Iris pigment epithelial cell (primary cell): ENCODE data around the gene PELI2.
A peak's percentile ranks its signal among the peaks of the same experiment; 100 is the strongest.

Source experiments
- DNase-seq: peaks from one replicate; pipeline ENCODE4 v3.0.0-alpha.2; 2011; ENCODE audit warnings: low read depth

The PELI2 gene

GRCh38 chr14:56205881-56206280, 87.7 kb downstream of the PELI2 start:
- DNase-seq = no peak

- DNase-seq = no peak
Observed at GRCh38 chr14:56206596-56206995, 88.4 kb downstream of the PELI2 start.

DNA sequence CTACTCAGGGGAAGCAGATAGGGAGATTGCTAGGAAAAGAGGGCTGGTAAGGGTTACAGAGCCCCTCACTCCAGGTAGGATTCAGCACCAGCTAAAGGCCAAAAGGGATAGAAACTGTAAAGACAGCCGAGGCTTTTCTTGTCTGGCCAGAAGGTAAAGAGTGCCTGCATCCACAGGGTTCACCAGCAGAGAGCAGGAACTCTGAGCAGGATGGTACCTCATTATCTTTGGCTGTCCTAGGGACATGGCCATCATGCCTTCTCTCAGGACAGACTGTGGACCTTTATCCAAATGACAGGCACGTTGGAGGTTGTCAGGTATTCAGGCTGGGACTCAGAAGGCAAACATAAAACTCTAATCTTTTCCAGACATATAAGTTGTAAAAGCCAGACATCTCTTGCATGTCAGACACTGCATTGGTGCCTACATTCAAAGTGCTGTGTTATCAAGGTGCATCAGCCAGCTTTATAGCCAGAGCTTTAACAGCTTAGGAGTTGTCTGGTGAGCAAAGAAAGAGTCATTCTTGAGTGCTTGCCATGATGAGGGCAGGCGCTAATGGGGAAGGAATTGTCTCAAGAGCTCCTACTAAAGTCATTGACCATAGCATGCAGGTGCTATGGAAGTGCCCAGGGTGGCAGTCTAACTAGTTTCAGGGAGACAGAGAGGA, 89.5 kb downstream of the PELI2 start:
- no peak for DNase-seq

- no peak for DNase-seq
Observed at GRCh38 chr14:56208520-56208919, 90.3 kb downstream of the PELI2 start.

DNA sequence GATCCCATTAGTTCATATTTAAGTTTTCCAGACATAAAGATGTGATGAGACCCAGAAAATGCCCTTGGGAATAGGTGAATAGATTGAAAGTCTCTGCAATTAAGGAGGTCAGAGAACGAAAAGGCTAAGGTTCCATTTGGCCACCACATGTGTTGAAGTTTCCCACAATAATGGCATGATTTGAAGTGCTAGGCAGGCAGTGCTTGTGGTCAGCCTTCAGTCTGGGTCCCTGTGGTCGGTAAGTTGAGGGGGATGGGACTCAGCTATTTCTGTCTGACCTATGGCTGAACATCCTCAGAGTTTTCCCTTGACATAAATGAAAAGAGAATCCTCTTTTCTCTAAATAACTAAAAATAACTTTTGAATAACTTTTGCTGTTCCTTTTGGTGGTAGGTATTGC, 92.4 kb downstream of the PELI2 start:
- DNase-seq = no peak

DNA sequence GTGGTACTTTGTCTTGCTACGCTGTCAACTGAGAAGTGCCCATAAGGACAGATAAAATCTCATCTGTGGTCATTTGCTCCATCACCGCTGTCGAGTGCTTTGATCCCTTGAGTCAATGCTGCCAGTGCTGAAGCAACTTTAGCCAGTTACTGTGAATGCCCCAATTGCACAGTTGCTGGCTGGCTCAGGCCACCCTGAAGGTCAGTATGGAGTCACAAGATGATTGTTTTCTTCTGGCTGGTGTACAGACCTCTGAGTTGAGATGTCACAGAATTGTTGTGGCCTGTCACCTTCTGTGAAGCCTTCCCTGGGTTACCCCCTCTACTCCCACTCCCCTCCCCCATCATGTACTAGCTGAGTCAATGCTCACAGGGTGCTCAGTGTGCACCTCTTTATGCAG, 92.9 kb downstream of the PELI2 start:
- no peak for DNase-seq

DNA sequence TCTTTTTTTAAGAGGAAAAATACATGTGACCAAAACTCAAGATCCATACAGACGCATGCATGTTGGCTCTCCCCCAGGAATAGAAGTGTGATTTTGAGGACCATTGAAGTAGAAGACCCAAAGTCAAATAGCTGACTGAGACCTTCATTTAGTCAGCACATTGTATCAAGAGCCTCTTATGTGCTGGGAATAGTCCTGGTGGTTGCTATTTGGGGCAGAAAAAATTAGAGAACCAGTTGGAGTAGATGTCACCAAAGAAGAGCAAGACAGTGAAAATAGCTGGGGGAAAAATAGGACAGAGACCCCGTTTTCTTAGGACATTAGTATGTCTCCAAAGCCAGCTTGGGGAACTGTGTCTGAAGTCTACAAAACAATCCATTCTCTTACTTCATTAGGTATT, 93.6 kb downstream of the PELI2 start:
- no peak for DNase-seq

GRCh38 chr14:56212521-56212920, 94.3 kb downstream of the PELI2 start:
- DNase-seq = no peak

- no peak for DNase-seq
Observed at GRCh38 chr14:56213306-56213705, 95.1 kb downstream of the PELI2 start.

DNA sequence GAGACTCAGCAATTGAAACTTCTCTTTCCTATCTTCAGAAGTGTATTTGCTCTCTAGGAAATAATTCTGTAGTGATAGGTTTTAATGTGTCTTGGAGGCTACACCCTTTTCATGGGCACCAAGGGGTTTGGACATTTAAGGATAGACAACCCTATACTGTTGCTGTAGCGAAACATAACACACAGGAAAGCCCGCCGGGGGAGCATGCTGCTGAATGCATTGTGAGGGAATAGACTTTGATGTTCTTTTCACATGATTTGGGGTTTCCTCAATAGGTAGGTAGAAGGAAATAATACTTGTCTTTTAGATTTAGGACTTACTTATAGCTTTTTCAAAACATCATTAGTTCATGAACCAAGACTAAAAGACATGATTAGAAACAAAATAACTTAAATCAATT, 97.0 kb downstream of the PELI2 start:
- DNase-seq = no peak

GRCh38 chr14:56216626-56217379, 98.6 kb downstream of the PELI2 start:
- peak; percentile 47 for DNase-seq

DNA sequence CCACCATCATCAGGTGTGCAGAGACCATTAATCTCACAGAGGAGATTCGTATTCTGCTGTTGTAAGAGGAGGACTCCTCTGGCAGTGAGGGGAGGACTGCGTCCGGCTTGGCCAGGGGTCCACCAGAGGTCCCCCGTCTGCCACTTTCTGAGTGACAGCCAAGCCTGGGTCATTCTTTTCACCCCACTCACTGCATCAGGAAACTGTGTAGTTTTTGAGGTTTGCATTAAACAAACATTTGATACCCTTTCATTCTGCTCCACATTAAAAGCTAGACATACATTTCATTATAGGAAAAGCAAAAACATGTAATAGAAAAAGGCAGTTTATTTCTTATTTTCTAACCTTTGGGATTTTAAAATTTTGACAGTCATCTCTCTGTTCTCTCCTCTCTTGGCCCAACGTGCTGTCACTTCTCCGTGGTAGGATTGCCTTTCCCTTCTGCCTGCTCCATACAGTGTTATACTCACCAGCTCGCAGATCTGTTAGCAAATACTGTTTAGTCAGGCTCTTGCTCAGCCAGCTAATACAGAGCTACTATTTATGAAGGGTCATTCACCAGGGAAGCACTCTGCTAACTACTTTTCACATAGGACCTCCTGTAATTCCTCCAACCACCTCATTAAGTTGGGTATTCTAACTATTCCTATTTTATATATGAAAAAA, 99.3 kb downstream of the PELI2 start:
- no peak for DNase-seq

GRCh38 chr14:56219666-56220413, 101.6 kb downstream of the PELI2 start:
- no peak for DNase-seq

DNA sequence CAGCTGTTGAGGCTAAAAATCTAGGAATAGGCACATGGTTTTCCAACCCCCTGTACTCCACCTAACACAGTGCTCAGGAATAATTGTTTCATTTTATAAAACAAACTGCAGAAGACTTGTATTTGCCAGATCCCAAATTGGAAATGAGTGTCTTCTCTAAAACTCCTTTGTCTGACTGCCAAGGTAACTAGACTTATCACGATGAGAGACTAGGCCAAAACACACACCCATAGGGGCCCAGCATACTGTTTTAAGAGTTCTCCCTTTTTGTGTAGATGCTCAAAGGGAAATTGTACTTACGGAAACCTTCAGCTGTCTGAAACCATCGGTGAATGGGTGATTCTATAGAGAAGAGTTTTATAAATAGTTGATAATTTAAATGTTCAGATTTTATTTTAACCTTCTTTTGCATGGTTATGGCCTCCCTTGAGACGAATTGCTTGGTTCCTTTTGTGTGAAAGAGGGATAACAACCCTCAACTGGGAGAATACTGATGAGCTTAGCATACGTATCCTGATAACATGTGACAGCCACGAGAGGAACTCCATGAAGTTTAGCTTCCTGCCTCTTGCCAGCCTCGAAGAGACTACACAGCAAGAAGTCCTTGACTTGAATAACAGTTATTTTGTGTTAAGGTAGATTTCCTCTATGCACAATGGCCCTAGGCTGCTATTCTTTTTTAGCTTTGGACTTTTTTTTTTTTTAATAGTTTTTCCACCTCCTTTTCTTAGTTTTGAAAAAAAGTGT, 103.3 kb downstream of the PELI2 start:
- DNase-seq = no peak

DNA sequence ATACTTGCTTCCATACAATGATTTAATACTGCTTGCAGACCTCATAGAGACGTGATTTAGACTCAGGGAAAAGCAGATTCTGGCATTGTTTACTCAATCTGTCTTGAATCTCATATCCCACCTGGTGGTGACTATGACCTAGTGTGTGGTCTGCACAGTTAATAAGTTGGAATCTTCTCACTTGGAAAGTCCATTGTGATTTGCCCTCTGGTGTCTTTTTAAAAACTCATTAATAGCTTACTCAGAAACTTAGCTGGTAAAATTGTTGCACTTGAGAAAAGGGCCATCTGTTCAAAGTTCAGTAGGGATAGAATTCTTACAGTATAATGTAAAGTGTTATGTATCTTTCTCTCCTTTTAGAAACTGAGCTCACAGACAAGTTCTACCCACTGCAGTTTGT, 106.0 kb downstream of the PELI2 start:
- DNase-seq = no peak

DNA sequence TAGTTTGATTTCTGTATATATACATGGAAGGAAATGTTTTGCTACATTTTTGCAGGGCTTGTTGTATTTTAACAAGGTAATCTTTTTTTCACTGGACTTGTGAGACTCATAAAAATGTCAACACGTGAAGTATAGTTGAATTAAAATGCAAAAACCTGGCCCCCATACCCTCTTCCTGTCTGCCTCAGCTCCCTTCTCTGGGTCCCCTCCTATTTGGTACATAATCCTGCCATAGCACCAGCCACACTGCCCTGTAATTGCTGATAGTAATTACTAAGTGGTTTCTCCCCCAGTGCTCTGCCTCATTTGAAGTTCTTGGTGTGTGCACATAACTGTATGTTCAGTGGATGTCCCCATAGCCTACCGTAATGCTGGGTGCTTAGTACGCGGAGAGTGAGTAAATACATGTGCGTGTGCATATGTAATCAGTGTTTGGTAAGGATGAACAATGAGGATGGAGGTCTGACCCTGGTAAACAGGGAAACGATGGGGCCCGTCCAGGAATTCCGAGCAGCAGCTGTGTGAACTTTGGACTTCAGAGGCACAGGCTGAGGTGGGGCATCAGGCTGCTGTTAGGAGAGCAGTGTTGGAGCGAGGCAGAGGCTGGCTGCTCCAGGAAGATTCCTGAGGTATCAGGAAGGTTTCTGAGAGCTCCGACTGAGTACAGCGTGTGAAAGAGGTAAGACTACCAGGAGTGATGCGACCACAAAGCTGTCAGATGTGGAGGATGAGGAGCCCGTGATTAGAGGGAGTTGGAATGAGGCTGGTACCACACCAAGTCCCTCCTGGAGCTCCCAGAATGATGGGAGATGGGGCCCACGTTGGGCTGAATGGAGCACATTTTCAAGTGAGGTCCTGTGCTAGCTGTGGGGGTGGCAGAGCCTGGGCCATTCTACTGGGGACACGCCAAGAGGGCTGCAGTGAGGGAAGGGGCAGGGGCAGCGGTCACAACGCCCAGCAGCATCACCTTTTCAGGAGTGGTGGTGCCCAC, 106.8 kb downstream of the PELI2 start:
- no peak for DNase-seq

DNA sequence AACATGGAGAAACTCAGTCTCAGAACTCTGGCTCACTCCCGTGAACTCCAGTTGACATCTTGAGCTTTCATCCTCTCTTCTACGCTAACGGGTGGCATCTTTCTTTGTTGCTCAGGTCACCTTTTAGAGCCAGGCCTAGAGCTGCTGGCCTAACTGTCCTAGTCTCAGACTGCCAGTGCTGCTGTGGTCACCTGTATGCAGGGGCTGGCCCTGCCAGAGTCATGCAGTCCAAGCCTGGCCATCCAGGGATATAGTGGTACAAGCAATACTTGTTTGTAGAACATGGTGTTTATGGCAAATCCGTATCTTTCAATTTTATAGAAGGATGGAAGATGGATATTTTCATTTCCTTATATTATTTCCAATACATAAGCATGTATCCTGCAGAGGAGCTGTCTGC, 117.2 kb downstream of the PELI2 start:
- DNase-seq = no peak

DNA sequence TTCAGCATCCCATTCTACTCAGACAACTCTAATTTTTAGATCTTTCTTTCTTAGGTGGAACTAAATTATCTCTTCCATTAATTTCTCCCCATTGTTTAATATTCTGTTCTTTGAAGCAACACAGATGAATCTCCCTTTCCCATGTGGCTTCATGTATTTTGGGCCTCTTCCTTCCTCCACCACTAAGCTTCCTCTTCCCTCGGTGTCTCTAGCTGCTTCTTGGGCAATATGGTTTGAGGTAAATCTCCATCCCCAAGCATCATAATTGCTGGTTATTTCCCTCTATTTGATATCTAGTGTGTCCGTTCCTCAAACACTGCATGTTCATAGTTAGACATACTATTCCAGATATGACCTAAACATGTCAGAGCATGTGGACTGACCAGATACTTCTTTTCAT, 119.2 kb downstream of the PELI2 start:
- DNase-seq = no peak

DNA sequence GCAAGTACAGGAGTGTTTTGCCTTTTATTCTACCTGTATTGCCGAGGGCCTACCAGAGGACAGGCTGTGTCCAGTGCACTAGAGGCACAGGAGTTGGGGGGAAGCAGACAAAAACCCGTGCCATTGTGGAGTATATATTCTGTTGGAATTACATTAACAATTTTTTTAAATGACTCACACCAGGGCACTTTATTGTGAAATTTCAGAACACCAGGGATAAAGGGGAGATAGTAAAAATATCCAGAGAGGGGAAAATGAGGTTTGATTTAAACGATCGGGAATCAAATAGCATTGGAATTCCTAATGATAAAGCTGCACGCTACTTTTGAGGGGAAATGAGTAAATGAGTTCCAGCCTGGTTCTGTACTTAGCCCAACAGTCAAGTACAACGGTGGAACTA, 123.2 kb downstream of the PELI2 start:
- peak; percentile 21 for DNase-seq

DNA sequence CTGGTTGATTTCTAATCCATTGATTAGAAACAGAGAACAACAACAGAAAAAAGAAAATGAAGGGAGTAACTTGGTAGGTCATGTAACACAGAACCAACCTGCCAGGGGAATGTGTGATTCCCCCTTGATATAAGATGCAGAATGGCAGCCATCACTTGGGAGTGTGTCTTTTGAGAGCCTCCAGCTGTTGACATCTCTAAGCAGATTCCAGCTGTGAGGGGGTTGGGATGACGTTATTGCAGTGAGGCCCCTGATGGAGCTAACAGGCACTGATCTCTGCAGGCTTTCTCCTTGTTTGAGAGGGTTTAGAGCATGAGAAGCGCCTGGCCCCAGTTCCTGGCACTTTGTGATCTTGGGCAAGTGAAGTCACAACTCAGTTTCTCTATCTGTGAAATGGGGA, 124.9 kb downstream of the PELI2 start:
- no peak for DNase-seq
